Natural killer cell (primary cell): ENCODE data around the gene VTCN1. TPM values are rescaled to one million over a fixed set of nuclear protein-coding genes. Genes with fewer than 3 reads are reported as not detected.

Source experiments
- ATAC-seq, 3 donors: fragments of 150-1000 bp in 2 of 3; fragments of 200-7000 bp in 1 of 3; cut with Tn5 transposase; 1 replicate in 1 of 3; 2 replicates in 2 of 3; pipeline ENCODE4 v1.10.0; 2021; ENCODE audit warnings: mild to moderate bottlenecking in 2 of 3, moderate library complexity in 2 of 3
- DNase-seq, 2 donors: peaks; one replicate each; pipeline versions ENCODE4 v3.0.0 to v3.0.0-alpha.2; 2013 to 2021; ENCODE audit warnings: mixed read lengths in 1 of 2
- H3K27ac ChIP-seq: one replicate; pipeline ENCODE4 v1.5.1; 2013; ENCODE audit warnings: mild to moderate bottlenecking, low read length
- H3K27me3 ChIP-seq: one replicate; pipeline ENCODE4 v1.6.1; 2013; ENCODE audit warnings: low read length; ENCODE audit not compliant: control insufficient read depth, insufficient read depth
- H3K36me3 ChIP-seq: one replicate; pipeline ENCODE4 v1.6.1; 2013; ENCODE audit warnings: low read length; ENCODE audit not compliant: control insufficient read depth, insufficient read depth
- H3K4me1 ChIP-seq: one replicate; pipeline ENCODE4 v1.6.1; 2013; ENCODE audit warnings: low read length; ENCODE audit not compliant: control insufficient read depth, insufficient read depth
- H3K4me3 ChIP-seq: one replicate; pipeline ENCODE4 v1.5.1; 2013; ENCODE audit warnings: low read length
- H3K9me3 ChIP-seq: one replicate; pipeline ENCODE4 v1.6.1; 2013; ENCODE audit warnings: low read length; ENCODE audit not compliant: control insufficient read depth, insufficient read depth
- H3K27ac Mint-ChIP-seq, 2 donors: one replicate each; pipeline ENCODE4 v1.8.0; 2022; ENCODE audit warnings: mild to moderate bottlenecking in 2 of 2, mixed read lengths in 2 of 2, moderate library complexity in 1 of 2
- H3K27me3 Mint-ChIP-seq, 2 donors: one replicate each; pipeline ENCODE4 v1.8.0; 2022; ENCODE audit warnings: low read depth in 2 of 2, mixed read lengths in 2 of 2
- H3K36me3 Mint-ChIP-seq: one replicate; pipeline ENCODE4 v1.8.0; 2022; ENCODE audit warnings: mixed read lengths
- H3K4me1 Mint-ChIP-seq, 2 donors: one replicate each; pipeline ENCODE4 v1.8.0; 2022; ENCODE audit warnings: mixed read lengths in 2 of 2
- H3K4me3 Mint-ChIP-seq: one replicate; pipeline ENCODE4 v1.8.0; 2022; ENCODE audit warnings: mild to moderate bottlenecking, moderate library complexity, mixed read lengths
- H3K9me3 Mint-ChIP-seq, 2 donors: one replicate each; pipeline ENCODE4 v1.8.0; 2022; ENCODE audit warnings: mixed read lengths in 2 of 2
- CTCF ChIP-seq: fragments of 200-600 bp; IDR thresholded peaks from one replicate; pipeline ENCODE4 v1.8.0; 2022; ENCODE audit warnings: antibody characterized with exemption
- WGBS: methylation state at CpG from one replicate; pipeline ENCODE4 v1.1.7; 2013; ENCODE audit warnings: missing lambda C conversion rate; ENCODE audit not compliant: insufficient coverage; 5-methylcytosine and 5-hydroxymethylcytosine counted together
- intact Hi-C: fragments of 100-400 bp; cut with micrococcal nuclease; formaldehyde crosslinking; loops from one replicate; pipeline ENCODE4 v1.14.2; 2022
- total RNA-seq, 4 donors: library from RNA; stranded (reverse); fragments of 120-200 nt in 1 of 4; gene quantifications; one replicate each; pipeline versions ENCODE4 v1.2.3 to v1.2.4, GENCODE V29; 2013 to 2022

VTCN1 gene
- total RNA-seq, 3 donors from 2014 or later (not counting 1 experiment from before 2014, with no cell fraction given), result not detected

DNA sequence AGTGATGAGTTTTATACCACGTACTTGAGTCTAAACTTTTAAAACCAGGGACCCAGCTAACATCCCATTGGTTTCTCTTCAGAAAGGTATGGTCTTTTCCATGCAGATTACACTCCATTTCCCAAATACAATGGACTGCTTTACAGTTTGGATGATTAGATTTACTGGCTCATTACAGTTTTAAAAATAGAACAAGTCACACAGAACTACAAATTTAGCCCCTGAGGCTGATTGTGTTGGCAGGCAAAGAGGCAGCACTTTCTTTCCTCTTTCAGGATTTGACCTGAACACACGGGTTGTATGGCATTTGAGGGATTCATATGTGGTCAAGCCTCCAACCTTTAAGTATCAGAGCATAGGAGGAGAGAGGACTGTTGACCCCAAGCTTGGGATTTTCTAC is 21.8 kb upstream of the VTCN1 start:
- Histone ChIP-seq H3K36me3 (no peaks in the 10 kb centered on the region), H3K27me3 (no peaks in the 10 kb centered on the region), H3K4me3 (no peak overlapping the region), H3K9me3 (no peaks in the 10 kb centered on the region), H3K27ac (no peak overlapping the region), H3K4me1 (no peaks in the 10 kb centered on the region)
- no peak for TF ChIP-seq CTCF
- intact Hi-C loops, result no loop called here
- Mint-ChIP-seq H3K27ac (no peak overlapping the region), H3K9me3 (no peaks in the 10 kb centered on the region), H3K4me3 (no peak overlapping the region), H3K36me3 (no peaks in the 10 kb centered on the region), H3K4me1 (no peaks in the 10 kb centered on the region), H3K27me3 (peaks cover 9 to 12% of the 10 kb centered on the region in 2 donors)
- DNase-seq (no peak), ATAC-seq (no peak)
- WGBS, result 86% methylated on average over 2 of the region's 2 CpGs

DNA sequence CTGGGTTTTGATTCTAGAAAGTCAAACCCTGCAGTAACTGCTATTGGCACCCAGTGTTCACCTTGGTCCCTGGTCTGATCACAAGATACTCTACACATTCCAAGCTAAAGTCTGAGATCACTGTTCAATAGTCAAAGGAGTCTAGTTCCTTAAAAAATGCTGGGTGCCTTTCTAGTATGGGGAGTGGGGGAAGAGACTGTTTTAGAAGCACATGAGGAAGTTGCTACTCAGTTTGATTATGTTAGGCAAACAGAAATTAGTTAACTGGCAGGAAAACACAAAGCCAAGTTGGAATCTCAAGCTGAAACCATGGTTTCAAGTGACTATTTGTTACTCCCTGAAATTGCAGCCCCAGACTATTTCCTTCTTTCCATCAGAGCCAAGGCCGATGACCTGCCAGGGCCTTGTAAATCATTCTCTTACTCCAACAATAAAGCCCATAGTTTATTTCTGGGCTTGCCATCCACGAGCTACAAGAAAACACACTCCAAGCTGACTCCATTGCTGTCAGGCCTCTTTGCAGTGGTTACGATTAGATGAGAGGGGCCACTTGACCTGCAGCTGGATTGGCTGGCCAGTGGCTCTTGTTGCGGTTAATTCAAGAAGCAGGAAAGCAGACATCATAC is 21.1 kb upstream of the VTCN1 start:
- Histone ChIP-seq H3K27ac (no peak overlapping the region), H3K27me3 (no peaks in the 10 kb centered on the region), H3K4me3 (no peak overlapping the region), H3K36me3 (no peaks in the 10 kb centered on the region), H3K4me1 (no peaks in the 10 kb centered on the region), H3K9me3 (no peaks in the 10 kb centered on the region)
- no peak for TF ChIP-seq CTCF
- Mint-ChIP-seq H3K27ac (no peak overlapping the region), H3K27me3 (peaks cover 9 to 12% of the 10 kb centered on the region in 2 donors), H3K9me3 (no peaks in the 10 kb centered on the region), H3K4me3 (no peak overlapping the region), H3K4me1 (no peaks in the 10 kb centered on the region), H3K36me3 (no peaks in the 10 kb centered on the region)
- intact Hi-C loops, result no loop called here
- DNase-seq, result no peak
- no peak for ATAC-seq
- 70% methylated on average over 4 of the region's 4 CpGs for whole genome bisulfite sequencing

DNA sequence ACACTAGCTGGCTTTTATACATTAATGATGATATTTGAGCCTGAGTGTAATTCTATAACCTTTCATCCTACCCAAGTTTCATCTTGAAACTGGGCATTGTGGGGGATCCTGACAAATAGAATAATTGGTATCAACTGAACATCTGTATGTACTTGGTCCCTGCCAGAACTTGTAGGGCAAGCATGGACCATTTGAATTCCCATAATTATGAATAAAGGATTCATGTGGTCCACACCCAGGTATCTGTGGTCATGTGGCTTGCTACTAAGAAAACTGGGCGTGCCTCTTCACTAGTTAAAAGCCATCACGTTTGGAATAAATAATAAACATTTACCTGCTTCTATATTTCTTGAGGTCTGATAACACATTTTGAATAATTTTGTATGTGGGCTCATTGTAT is 20.6 kb upstream of the VTCN1 start:
- no peak for DNase-seq
- Histone ChIP-seq H3K27ac (no peak overlapping the region), H3K4me1 (no peaks in the 10 kb centered on the region), H3K27me3 (no peaks in the 10 kb centered on the region), H3K36me3 (no peaks in the 10 kb centered on the region), H3K9me3 (no peaks in the 10 kb centered on the region), H3K4me3 (no peak overlapping the region)
- H3K4me3 Mint-ChIP-seq, result no peak overlapping the region
- no peaks in the 10 kb centered on the region for H3K9me3 Mint-ChIP-seq
- no peak for ATAC-seq
- H3K36me3 Mint-ChIP-seq, result no peaks in the 10 kb centered on the region
- TF ChIP-seq CTCF, result no peak
- no CpG with 5 or more reads among the region's 2 CpGs for WGBS
- no peak overlapping the region for H3K27ac Mint-ChIP-seq
- intact Hi-C loops, result no loop called here
- no peaks in the 10 kb centered on the region for H3K4me1 Mint-ChIP-seq
- H3K27me3 Mint-ChIP-seq, result peaks cover 9 to 10% of the 10 kb centered on the region in 2 donors

- Mint-ChIP-seq H3K27ac (no peak overlapping the region), H3K36me3 (no peaks in the 10 kb centered on the region), H3K9me3 (no peaks in the 10 kb centered on the region), H3K27me3 (peaks cover 6 to 9% of the 10 kb centered on the region in 2 donors), H3K4me1 (no peaks in the 10 kb centered on the region), H3K4me3 (no peak overlapping the region)
- Histone ChIP-seq H3K27me3 (no peaks in the 10 kb centered on the region), H3K36me3 (no peaks in the 10 kb centered on the region), H3K4me3 (no peak overlapping the region), H3K27ac (no peak overlapping the region), H3K4me1 (no peaks in the 10 kb centered on the region), H3K9me3 (no peaks in the 10 kb centered on the region)
- ATAC-seq (no peak), DNase-seq (no peak)
- no peak for TF ChIP-seq CTCF
- WGBS, result 83% methylated on average over 2 of the region's 3 CpGs
- intact Hi-C loops, result no loop called here
Observed at GRCh38 chr1:117229217-117229616, 18.5 kb upstream of the VTCN1 start.
